HepG2 (cell line): ENCODE data around the gene S100A13. TPM values are rescaled to one million over a fixed set of nuclear protein-coding genes. Genes with fewer than 3 reads are reported as not detected.

ENCODE experiments used
- CHD2 ChIP-seq: IDR thresholded peaks from 2 replicates; pipeline ENCODE4 v1.6.1; 2011; ENCODE audit warnings: low read depth, low read length, improper control_type of control experiment
- DPF2 ChIP-seq: sonication (generic); formaldehyde crosslinking; IDR thresholded peaks from 2 replicates; pipeline ENCODE4 v1.4.0; 2020; ENCODE audit warnings: mild to moderate bottlenecking, low read depth, missing genetic modification reagents, borderline replicate concordance
- ERF ChIP-seq: IDR thresholded peaks from 2 replicates; pipeline ENCODE4 v1.6.1; 2018; ENCODE audit warnings: missing biosample characterization, missing genetic modification reagents
- FOXK1 ChIP-seq: sonication (generic); formaldehyde crosslinking; IDR thresholded peaks from 2 replicates; pipeline ENCODE4 v1.4.0; 2020; ENCODE audit warnings: low read depth, missing genetic modification reagents, borderline replicate concordance
- FOXO1 ChIP-seq: sonication (generic); formaldehyde crosslinking; IDR thresholded peaks from 2 replicates; pipeline ENCODE4 v1.4.0; 2020; ENCODE audit warnings: missing genetic modification reagents
- GPN1 ChIP-seq: sonication (generic); formaldehyde crosslinking; IDR thresholded peaks from 2 replicates; pipeline ENCODE4 v1.5.1; 2020; ENCODE audit warnings: missing genetic modification reagents, borderline replicate concordance
- HOXA3 ChIP-seq: sonication (generic); formaldehyde crosslinking; IDR thresholded peaks from 2 replicates; pipeline ENCODE4 v1.5.0; 2020; ENCODE audit warnings: missing genetic modification reagents
- ISX ChIP-seq: sonication (generic); formaldehyde crosslinking; conservative IDR thresholded peaks from 2 replicates; pipeline ENCODE4 v1.5.0; 2020; ENCODE audit warnings: missing genetic modification reagents
- KAT2B ChIP-seq: fragments of 150-350 bp; IDR thresholded peaks from 2 replicates; pipeline ENCODE4 v1.6.1; 2014; ENCODE audit warnings: low read depth, low read length, borderline replicate concordance
- KDM4B ChIP-seq: sonication (generic); formaldehyde crosslinking; IDR thresholded peaks from 2 replicates; pipeline ENCODE4 v1.4.0; 2020; ENCODE audit warnings: missing genetic modification reagents
- KDM5B ChIP-seq: sonication (generic); formaldehyde crosslinking; IDR thresholded peaks from 2 replicates; pipeline ENCODE4 v1.4.0; 2020; ENCODE audit warnings: missing genetic modification reagents, mild to moderate bottlenecking, borderline replicate concordance
- KLF16 ChIP-seq, 2 experiments: sonication (generic) in 1 of 2; formaldehyde crosslinking in 1 of 2; IDR thresholded peaks; 2 replicates each; pipeline versions ENCODE4 v1.6.1 to v1.8.0; 2016 to 2023; ENCODE audit warnings: missing genetic modification reagents in 2 of 2, missing compliant biosample characterization in 1 of 2
- KLF6 ChIP-seq: IDR thresholded peaks from 2 replicates; pipeline ENCODE4 v1.8.0; 2016; ENCODE audit warnings: missing biosample characterization, missing genetic modification reagents
- MEIS1 ChIP-seq: sonication (generic); formaldehyde crosslinking; IDR thresholded peaks from 2 replicates; pipeline ENCODE4 v1.9.0; 2021; ENCODE audit warnings: mild to moderate bottlenecking, missing genetic modification reagents, moderate library complexity, borderline replicate concordance
- NFE2L1 ChIP-seq: sonication (generic); formaldehyde crosslinking; IDR thresholded peaks from 2 replicates; pipeline ENCODE4 v1.4.0; 2020; ENCODE audit warnings: missing genetic modification reagents, mild to moderate bottlenecking, borderline replicate concordance
- PAX8 ChIP-seq: sonication (generic); formaldehyde crosslinking; IDR thresholded peaks from 2 replicates; pipeline ENCODE4 v1.8.0; 2022; ENCODE audit warnings: mild to moderate bottlenecking, missing genetic modification reagents, borderline replicate concordance
- PHB2 ChIP-seq: fragments of 450-650 bp; IDR thresholded peaks from 2 replicates; pipeline ENCODE4 v1.6.1; 2018; ENCODE audit not compliant: partially characterized antibody
- RXRA ChIP-seq: sonication (generic); formaldehyde crosslinking; IDR thresholded peaks from 2 replicates; pipeline ENCODE4 v1.5.1; 2020; ENCODE audit warnings: missing genetic modification reagents
- ZBTB7A ChIP-seq: sonication (generic); formaldehyde crosslinking; IDR thresholded peaks from 2 replicates; pipeline ENCODE4 v1.8.0; 2022; ENCODE audit warnings: mild to moderate bottlenecking, missing genetic modification reagents
- ZKSCAN5 ChIP-seq: sonication (generic); formaldehyde crosslinking; IDR thresholded peaks from 2 replicates; pipeline ENCODE4 v1.5.1; 2020; ENCODE audit warnings: mild to moderate bottlenecking, missing genetic modification reagents
- ZNF224 ChIP-seq: sonication (generic); formaldehyde crosslinking; IDR thresholded peaks from 2 replicates; pipeline ENCODE4 v1.5.0; 2020; ENCODE audit warnings: mild to moderate bottlenecking, missing genetic modification reagents
- ZNF343 ChIP-seq: sonication (generic); formaldehyde crosslinking; IDR thresholded peaks from 2 replicates; pipeline ENCODE4 v1.4.0; 2020; ENCODE audit warnings: mild to moderate bottlenecking, missing genetic modification reagents
- ZNF354B ChIP-seq: sonication (generic); formaldehyde crosslinking; IDR thresholded peaks from 2 replicates; pipeline ENCODE4 v1.8.0; 2022; ENCODE audit warnings: mild to moderate bottlenecking, missing genetic modification reagents
- ZNF652 ChIP-seq: IDR thresholded peaks from 2 replicates; pipeline ENCODE4 v1.6.1; 2016; ENCODE audit warnings: low read depth, borderline replicate concordance
- ZNF761 ChIP-seq: sonication (generic); formaldehyde crosslinking; conservative IDR thresholded peaks from 2 replicates; pipeline ENCODE4 v1.4.0; 2020; ENCODE audit warnings: mild to moderate bottlenecking, missing genetic modification reagents
- ZNF816 ChIP-seq: sonication (generic); formaldehyde crosslinking; IDR thresholded peaks from 2 replicates; pipeline ENCODE4 v1.8.0; 2022; ENCODE audit warnings: missing genetic modification reagents, mild to moderate bottlenecking, borderline replicate concordance
- polyA plus RNA-seq, 8 experiments: library from polyadenylated mRNA; depleted of rRNA in 3 of 8; stranded (reverse) in 7 of 8; unstranded in 1 of 8; fragments of >200 nt; fragmentation: Illumina TruSeq in 4 of 8; extraction: Trizol in 4 of 8; gene quantifications; 2 replicates each; pipeline versions ENCODE4 v1.2.1 to v1.2.3, GENCODE V29; 2011 to 2016; ENCODE audit warnings: low read depth in 4 of 8, missing spikeins in 1 of 8, mixed read lengths in 1 of 8; ENCODE audit not compliant: insufficient read depth in 1 of 8
- total RNA-seq, 5 experiments: library from RNA; depleted of rRNA; stranded (reverse); fragments of >200 nt; fragmentation: Illumina TruSeq; extraction: Trizol; gene quantifications; 2 replicates each; pipeline ENCODE4 v1.2.3, GENCODE V29; 2016; ENCODE audit warnings: low read depth in 1 of 5
- TF ChIP-seq, protein P1 (sequence below), 2 experiments: sonication (generic) in 1 of 2; formaldehyde crosslinking in 1 of 2; IDR thresholded peaks; 2 replicates each; pipeline versions ENCODE4 v1.5.1 to v1.6.1; 2011 to 2020; ENCODE audit warnings: borderline replicate concordance in 1 of 2, low read depth in 1 of 2, low read length in 1 of 2, mild to moderate bottlenecking in 1 of 2, missing genetic modification reagents in 1 of 2, moderate library complexity in 1 of 2
- TF ChIP-seq, protein P2 (sequence below): sonication (generic); formaldehyde crosslinking; IDR thresholded peaks from 2 replicates; pipeline ENCODE4 v1.4.0; 2020; ENCODE audit warnings: missing genetic modification reagents

S100A13 gene
- total and polyA plus RNA-seq, 2 of the 13 experiments (the other 11 are each of a cell fraction or from before 2014, with no cell fraction given): 89.5 to 172 TPM

DNA sequence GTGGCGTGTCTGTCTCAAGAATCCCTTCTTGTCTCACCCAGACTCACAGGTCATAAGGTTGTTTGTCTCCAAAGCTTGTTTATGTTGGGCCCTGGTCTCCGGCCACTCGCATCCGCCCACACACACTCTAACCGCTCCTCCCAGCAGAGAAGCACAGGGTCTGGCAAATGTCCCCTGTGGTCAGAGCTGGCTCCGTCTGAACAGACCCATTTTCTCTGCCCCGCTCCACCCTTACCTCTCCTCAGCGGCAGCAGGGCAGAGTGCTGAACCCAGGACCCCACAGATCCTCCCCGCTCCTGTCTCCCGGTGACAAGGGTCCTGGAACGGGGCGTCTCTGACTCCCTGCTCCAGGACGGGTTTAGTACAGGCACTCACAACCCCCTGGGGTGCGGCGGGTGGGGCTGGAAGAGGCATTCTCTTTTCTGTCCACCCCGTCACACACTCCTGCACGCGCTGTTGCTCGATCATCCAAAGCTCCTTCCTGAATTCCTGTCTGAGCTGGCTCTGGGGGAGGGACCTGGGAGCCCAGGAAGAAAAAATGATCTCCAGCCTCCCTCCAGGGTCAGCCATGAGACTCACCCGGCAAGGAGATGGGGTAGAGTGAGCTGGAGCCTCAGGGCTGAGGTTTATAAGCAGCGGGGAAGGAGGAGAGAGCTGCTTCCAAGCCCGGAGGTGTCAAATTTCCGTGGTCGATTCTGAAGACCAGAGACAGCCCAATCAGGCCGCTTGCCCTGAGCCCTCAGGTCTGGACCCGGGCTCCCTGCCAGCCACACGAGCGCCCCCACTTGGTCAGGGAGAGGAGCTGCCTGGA, at the start of gene S100A13 (continued):
- TF ChIP-seq CHD2: no peak
- TF ChIP-seq PHB2: no peak
- TF ChIP-seq GPN1 (CRISPR knock-in tag): no peak
- peak; percentile 19; the same call in 1 of the 2 replicates for TF ChIP-seq KDM4B
- TF ChIP-seq ZNF816: no peak
- TF ChIP-seq PAX8 (CRISPR knock-in tag): no peak
- TF ChIP-seq ZNF354B (CRISPR knock-in tag): no peak
- TF ChIP-seq, protein P1, sequence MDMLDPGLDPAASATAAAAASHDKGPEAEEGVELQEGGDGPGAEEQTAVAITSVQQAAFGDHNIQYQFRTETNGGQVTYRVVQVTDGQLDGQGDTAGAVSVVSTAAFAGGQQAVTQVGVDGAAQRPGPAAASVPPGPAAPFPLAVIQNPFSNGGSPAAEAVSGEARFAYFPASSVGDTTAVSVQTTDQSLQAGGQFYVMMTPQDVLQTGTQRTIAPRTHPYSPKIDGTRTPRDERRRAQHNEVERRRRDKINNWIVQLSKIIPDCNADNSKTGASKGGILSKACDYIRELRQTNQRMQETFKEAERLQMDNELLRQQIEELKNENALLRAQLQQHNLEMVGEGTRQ (IDR thresholded peaks at IDR 0.05; ENCODE audit: low read depth, low read length): no peak
- TF ChIP-seq, protein P1 (CRISPR knock-in tag; IDR thresholded peaks at IDR 0.05; ENCODE audit: borderline replicate concordance): no peak
- no peak for TF ChIP-seq FOXK1
- 0 out of 2 replicates have a peak, but pooled peaks have one; percentile 44 for TF ChIP-seq ZNF761 (CRISPR knock-in tag)
- no peak for TF ChIP-seq KAT2B
- TF ChIP-seq NFE2L1 (CRISPR knock-in tag): no peak
- TF ChIP-seq DPF2: no peak
- TF ChIP-seq, protein P2, sequence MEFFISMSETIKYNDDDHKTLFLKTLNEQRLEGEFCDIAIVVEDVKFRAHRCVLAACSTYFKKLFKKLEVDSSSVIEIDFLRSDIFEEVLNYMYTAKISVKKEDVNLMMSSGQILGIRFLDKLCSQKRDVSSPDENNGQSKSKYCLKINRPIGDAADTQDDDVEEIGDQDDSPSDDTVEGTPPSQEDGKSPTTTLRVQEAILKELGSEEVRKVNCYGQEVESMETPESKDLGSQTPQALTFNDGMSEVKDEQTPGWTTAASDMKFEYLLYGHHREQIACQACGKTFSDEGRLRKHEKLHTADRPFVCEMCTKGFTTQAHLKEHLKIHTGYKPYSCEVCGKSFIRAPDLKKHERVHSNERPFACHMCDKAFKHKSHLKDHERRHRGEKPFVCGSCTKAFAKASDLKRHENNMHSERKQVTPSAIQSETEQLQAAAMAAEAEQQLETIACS: no peak
- no peak for TF ChIP-seq ISX (CRISPR knock-in tag)
- TF ChIP-seq MEIS1: no peak
- no peak for TF ChIP-seq ERF (CRISPR knock-in tag)
- TF ChIP-seq KLF6 (CRISPR knock-in tag): no peak; the same call in 1 of the 2 replicates
- no peak for TF ChIP-seq ZKSCAN5
- TF ChIP-seq FOXO1 (CRISPR knock-in tag): no peak
- TF ChIP-seq ZNF343: no peak
- no peak for TF ChIP-seq RXRA (CRISPR knock-in tag)
- TF ChIP-seq KLF16 (CRISPR knock-in tag; IDR thresholded peaks at IDR 0.05): no peak
- no peak; the same call in 1 of the 2 replicates for TF ChIP-seq ZBTB7A (CRISPR knock-in tag)
- TF ChIP-seq KDM5B (CRISPR knock-in tag): no peak; the same call in 1 of the 2 replicates
- TF ChIP-seq ZNF652 (CRISPR knock-in tag): no peak
- peak; percentile 32; the same call in 1 of the 2 replicates for TF ChIP-seq HOXA3 (CRISPR knock-in tag)
- TF ChIP-seq ZNF224 (CRISPR knock-in tag): 0 out of 2 replicates have a peak, but pooled peaks have one; percentile 68
